ENCODE measurements around the gene FAM107B. TPM values are rescaled to one million over a fixed set of nuclear protein-coding genes. Genes with fewer than 3 reads are reported as not detected.

Gene FAM107B
- total and polyA plus RNA-seq, 10 of the 15 experiments (the other 5 are each of a cell fraction or from before 2014, with no cell fraction given): 22.9 to 162 (median 86.6) TPM

- no peak for TF ChIP-seq MXI1 (IDR thresholded peaks at IDR 0.05; ENCODE audit: low read depth, low read length)
- no peak for TF ChIP-seq ZZZ3 (IDR thresholded peaks at IDR 0.05; ENCODE audit: control insufficient read depth, insufficient read length, low read depth)
- TF ChIP-seq ZNF592 (IDR thresholded peaks at IDR 0.05): no peak
- TF ChIP-seq SREBF2 (IDR thresholded peaks at IDR 0.05; ENCODE audit: low read length): no peak
Measured at GRCh38 chr10:14617852-14618251, 156.8 kb downstream of the FAM107B start (continued).

GRCh38 chr10:14616955-14617730 lies 157.6 kb downstream of the FAM107B start:
- CTCF ChIA-PET: interaction anchor here (1.1 to 1.7 kb wide), 4 partner anchors 11 to 205 kb away, joined by 3 to 4 read pairs (median 4); no protein-coding TSS in a partner anchor
- no peak overlapping the region; the same call in 1 of the 2 replicates for H2AFZ ChIP-seq (ENCODE audit: control insufficient read depth, low read depth, low read length)

More at GRCh38 chr10:14616955-14617730, 157.6 kb downstream of the FAM107B start:
- DNase-seq (ENCODE audit: low read depth, low spot score): no peak
- H3K9me3 ChIP-seq (replicated peaks; ENCODE audit: control insufficient read depth, insufficient read depth, low read length): no peaks in the 10 kb centered on the region
- H3K4me3 ChIP-seq: no peak overlapping the region
- H3K27ac ChIP-seq (ENCODE audit: control insufficient read depth, insufficient read depth): no peak overlapping the region
- no peaks in the 10 kb centered on the region for H3K4me1 ChIP-seq (ENCODE audit: control insufficient read depth, insufficient read depth, low read length)
- no peak overlapping the region for H3K9ac ChIP-seq (ENCODE audit: control insufficient read depth, insufficient read depth, low read length)
- peak; percentile 46 for ATAC-seq
- RAD21 ChIA-PET (ENCODE audit: unreplicated experiment): interaction anchor here (0.7 to 1.7 kb wide), 3 partner anchors 11 to 1134 kb away, joined by 3 to 5 read pairs (median 3); no protein-coding TSS in a partner anchor
- POLR2A ChIA-PET: interaction anchor here (0.6 to 11.4 kb wide), 6 partner anchors 9 to 99 kb away, joined by 3 to 99 read pairs (median 4); no protein-coding TSS in a partner anchor
- FAIRE-seq: no peak
- H4K20me1 ChIP-seq (ENCODE audit: control insufficient read depth, insufficient read depth): no peaks in the 10 kb centered on the region
- H3K27me3 ChIP-seq (replicated peaks in 1 of 2; ENCODE audit: control insufficient read depth in 2 of 2, insufficient read depth in 2 of 2, low read length in 1 of 2): no peaks in the 10 kb centered on the region
- H3K36me3 ChIP-seq (ENCODE audit: control insufficient read depth in 2 of 2, insufficient read depth in 2 of 2, low read length in 1 of 2): no peaks in the 10 kb centered on the region
- intact Hi-C loops (cut with micrococcal nuclease; ENCODE audit: unreplicated experiment) (no loop called here), in situ Hi-C loops (cut with MboI) (no loop called here)
- 29% methylated on average over 5 of the region's 5 CpGs for WGBS (ENCODE audit: insufficient coverage, insufficient replicate concordance, low lambda C conversion rate, missing lambda C conversion rate)
- no peaks in the 10 kb centered on the region for H3K79me2 ChIP-seq (ENCODE audit: control insufficient read depth, insufficient read depth, low read length)
- H3K4me2 ChIP-seq (ENCODE audit: control insufficient read depth, insufficient read depth): no peak overlapping the region
- BruUV-seq (replicated peaks): no TSS peak
- SMC1A ChIA-PET (ENCODE audit: uncharacterized antibody, unreplicated experiment): interaction anchor here (0.5 to 3.1 kb wide), 12 partner anchors 11 to 80 kb away, joined by 3 to 11 read pairs (median 3); no protein-coding TSS in a partner anchor
- no peak for TF ChIP-seq BCL11A (IDR thresholded peaks at IDR 0.05; ENCODE audit: low read depth, low read length)
- TF ChIP-seq CBX5 (IDR thresholded peaks at IDR 0.05; ENCODE audit: low read depth): no peak
- no peak for TF ChIP-seq MTA3 (IDR thresholded peaks at IDR 0.05; ENCODE audit: borderline replicate concordance, low read length)

All from GM12878 (cell line).